NT2/D1 (cell line): ENCODE data around the gene GJB4.

Experiments
- SUZ12 ChIP-seq: IDR thresholded peaks from 2 replicates; pipeline ENCODE4 v1.6.1; 2011; ENCODE audit not compliant: insufficient read length, insufficient read depth; ENCODE audit errors: extremely low read depth
- ZNF274 ChIP-seq: IDR thresholded peaks from 2 replicates; pipeline ENCODE4 v1.6.1; 2011; ENCODE audit warnings: mild to moderate bottlenecking, low read depth, low read length

GRCh38 chr1:34721646-34722355 lies 37.7 kb upstream of the GJB4 start:
- no peak for TF ChIP-seq SUZ12
- TF ChIP-seq ZNF274: no peak
